ENCODE data around the gene NBEA. TPM values are rescaled to one million over a fixed set of nuclear protein-coding genes. Genes with fewer than 3 reads are reported as not detected.

Gene NBEA
- total and polyA plus RNA-seq, 2 experiments from 2014 or later, result 9.1 to 29.1 TPM

GRCh38 chr13:35457258-35457657 is 515.2 kb downstream of the NBEA start (continued):
- TF ChIP-seq ETS1 (IDR thresholded peaks at IDR 0.05), result no peak
- TF ChIP-seq EZH2phosphoT487 (IDR thresholded peaks at IDR 0.05; ENCODE audit: unreplicated experiment), result no peak
- TF ChIP-seq EZH2 (IDR thresholded peaks at IDR 0.05; ENCODE audit: low read depth, unreplicated experiment), result no peak
- TF ChIP-seq REST (IDR thresholded peaks at IDR 0.05; ENCODE audit: unreplicated experiment), result no peak
- TF ChIP-seq ZNF331 (CRISPR knock-in tag; IDR thresholded peaks at IDR 0.05; ENCODE audit: low read depth), result no peak
- TF ChIP-seq CREB1 (CRISPR knock-in tag; IDR thresholded peaks at IDR 0.05; ENCODE audit: low read depth), result no peak

GRCh38 chr13:35460061-35460460 is 518.0 kb downstream of the NBEA start:
- no peak overlapping the region for H3K4me3 ChIP-seq
- no peak overlapping the region for H3K27ac Mint-ChIP-seq
- no peak for DNase-seq (ENCODE audit: low spot score)
- H3K36me3 ChIP-seq (ENCODE audit: insufficient read depth), result no peaks in the 10 kb centered on the region
- no peak for ATAC-seq
- H3K4me1 ChIP-seq (ENCODE audit: insufficient read depth), result no peaks in the 10 kb centered on the region
- no peaks in the 10 kb centered on the region for H3K36me3 Mint-ChIP-seq (ENCODE audit: low read depth)
- H3K27me3 ChIP-seq (ENCODE audit: insufficient read depth), result no peaks in the 10 kb centered on the region
- no peaks in the 10 kb centered on the region for H3K27me3 Mint-ChIP-seq (ENCODE audit: insufficient read depth, low read depth, poor library complexity)
- H3K4me3 Mint-ChIP-seq, result no peak overlapping the region
- TF ChIP-seq EZH2 (IDR thresholded peaks at IDR 0.05; ENCODE audit: low read depth, unreplicated experiment), result no peak
- no peak for TF ChIP-seq EZH2phosphoT487 (IDR thresholded peaks at IDR 0.05; ENCODE audit: unreplicated experiment)
- TF ChIP-seq JUNB (IDR thresholded peaks at IDR 0.05; ENCODE audit: unreplicated experiment), result no peak
- no peak for TF ChIP-seq ZNF331 (CRISPR knock-in tag; IDR thresholded peaks at IDR 0.05; ENCODE audit: low read depth)
- TF ChIP-seq ZNF114 (CRISPR knock-in tag; IDR thresholded peaks at IDR 0.05), result no peak
- TF ChIP-seq CTCF (conservative IDR thresholded peaks at IDR 0.05; ENCODE audit: low read depth in 2 of 2), result no peak
- TF ChIP-seq STAT1 (IDR thresholded peaks at IDR 0.05; ENCODE audit: unreplicated experiment), result no peak
- TF ChIP-seq ETS1 (IDR thresholded peaks at IDR 0.05), result no peak
- TF ChIP-seq NANOG (IDR thresholded peaks at IDR 0.05; ENCODE audit: borderline replicate concordance), result no peak
- no peak for TF ChIP-seq CREB1 (CRISPR knock-in tag; IDR thresholded peaks at IDR 0.05; ENCODE audit: low read depth)
- H3K4me2 ChIP-seq, result no peak overlapping the region
- H3K9me2 ChIP-seq (ENCODE audit: insufficient read depth), result no peaks in the 10 kb centered on the region
- no peak overlapping the region for H2AFZ ChIP-seq
- H3K27ac ChIP-seq (ENCODE audit: low read depth), result no peak overlapping the region
- H4K20me1 ChIP-seq (replicated peaks; ENCODE audit: insufficient read depth), result no peaks in the 10 kb centered on the region
- H3F3A ChIP-seq (replicated peaks; ENCODE audit: low read depth), result no peaks in the 10 kb centered on the region
- H3K9me3 Mint-ChIP-seq, result no peaks in the 10 kb centered on the region
- no peaks in the 10 kb centered on the region for H3K4me1 Mint-ChIP-seq
- no peaks in the 10 kb centered on the region for H3K79me2 ChIP-seq (replicated peaks; ENCODE audit: insufficient read depth)

All from GM23338 (cell line).